HEK293 (cell line): Measurements from ENCODE around the gene UTS2.

Source experiments
- BCL11A ChIP-seq: fragments of 450-650 bp; formaldehyde crosslinking; IDR thresholded peaks from 2 replicates; pipeline ENCODE4 v1.5.1; 2016; ENCODE audit warnings: low read depth, missing biosample characterization, missing genetic modification characterization
- ZNF571 ChIP-seq: fragments of 450-650 bp; formaldehyde crosslinking; IDR thresholded peaks from 2 replicates; pipeline ENCODE4 v1.5.0; 2017; ENCODE audit warnings: missing biosample characterization, missing genetic modification characterization

DNA sequence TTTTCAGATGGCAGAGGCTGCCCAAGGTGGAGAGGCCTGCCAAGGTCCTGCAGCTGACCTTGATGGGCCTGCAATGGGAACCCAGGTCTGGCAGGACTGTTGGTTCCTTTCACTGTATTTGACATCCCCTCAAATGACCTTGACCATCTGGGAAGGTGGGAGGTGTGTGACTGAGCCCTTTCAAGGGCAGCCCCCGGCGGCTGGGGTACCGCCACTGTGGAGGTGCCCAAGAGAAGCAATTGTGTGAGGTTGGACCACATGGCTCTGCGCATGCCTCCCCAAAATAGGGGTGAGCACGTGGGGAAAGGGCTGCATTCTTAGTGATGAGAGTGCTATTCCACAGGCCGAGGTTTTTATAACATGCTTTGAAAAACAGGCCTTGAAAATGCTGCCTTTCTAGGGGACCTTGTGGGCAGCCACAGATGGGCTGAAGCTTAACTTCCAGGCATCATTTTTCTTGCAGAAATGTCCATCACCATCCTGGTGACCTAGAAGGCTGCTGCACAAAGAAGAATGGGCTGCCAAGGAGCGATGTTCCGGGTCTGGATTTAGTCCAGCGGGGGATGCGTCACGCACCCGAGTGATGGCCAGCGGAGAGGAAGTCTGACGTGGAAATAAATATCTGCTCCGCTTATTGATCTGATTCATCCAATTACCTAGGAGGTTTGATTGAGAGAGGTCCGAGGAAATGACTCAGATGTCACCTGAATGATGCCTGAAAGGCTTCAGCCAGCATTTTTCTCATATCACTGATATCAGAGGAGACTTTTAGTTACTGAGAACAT lies 16.5 kb upstream of the UTS2 start:
- TF ChIP-seq BCL11A (tag by site-specific recombination) (no peak), ZNF571 (tag by site-specific recombination) (no peak)
